HCT116 (cell line): ENCODE measurements around the gene EPS8L2. TPM values are rescaled to one million over a fixed set of nuclear protein-coding genes. Genes with fewer than 3 reads are reported as not detected.

Experiments
- ATAC-seq: fragments of 200-7000 bp; cut with Tn5 transposase; 2 replicates; pipeline ENCODE4 v1.9.1; 2020; ENCODE audit warnings: mild to moderate bottlenecking, moderate library complexity
- BruUV-seq: library from RNA; stranded (reverse); fragments of 400-500 nt; replicated peaks from 2 replicates; lab custom pipeline; 2021; lab: Mats Ljungman, UMichigan
- CTCF ChIA-PET: fragments of 300-600 bp; sonication (Branson Sonifier 250); formaldehyde crosslinking; loops from one replicate; lab custom pipeline; 2021; ENCODE audit warnings: antibody characterized with exemption; lab: Charles Lee
- POLR2A ChIA-PET: fragments of 300-600, 350-600 bp; sonication (Branson Sonifier 250); formaldehyde crosslinking; loops from one replicate; lab custom pipeline; 2021; ENCODE audit warnings: antibody characterized with exemption; lab: Charles Lee
- RAD21 ChIA-PET, 2 experiments: fragments of 300-600 bp; sonication (Branson Sonifier 250); formaldehyde crosslinking; loops; one replicate each; lab custom pipeline; 2023; ENCODE audit warnings: low total read pairs in 2 of 2; ENCODE audit not compliant: uncharacterized antibody in 2 of 2, unreplicated experiment in 2 of 2, low non-redundant PET in 1 of 2; lab: Charles Lee
- DNase-seq: peaks from one replicate; pipeline ENCODE4 v3.0.0-alpha.2; 2010; ENCODE audit warnings: low read depth, low spot score
- H2AFZ ChIP-seq: fragments of 200-600 bp; shearing (Covaris generic), sonication (generic); 2 replicates; pipeline ENCODE4 v1.6.1; 2017; ENCODE audit warnings: low read depth, mixed run types, mixed read lengths, antibody characterized with exemption, low read length; ENCODE audit not compliant: poor library complexity, severe bottlenecking
- H3K27ac ChIP-seq: 2 replicates; pipeline ENCODE4 v1.5.1; 2012; ENCODE audit warnings: low read depth, low read length
- H3K27me3 ChIP-seq: fragments of 200-600 bp; sonication (generic); 2 replicates; pipeline ENCODE4 v1.6.1; 2016; ENCODE audit warnings: mixed run types, low read length, mixed read lengths; ENCODE audit not compliant: insufficient read depth
- H3K36me3 ChIP-seq, 2 experiments: fragments of 200-500 bp in 1 of 2; fragments of 200-600 bp in 1 of 2; sonication (Bioruptor generic) in 1 of 2; sonication (generic) in 1 of 2; 2 replicates each; pipeline versions ENCODE4 v1.5.1 to v1.6.1; 2014 to 2016; ENCODE audit warnings: low read length in 2 of 2, inconsistent platforms in 1 of 2, mixed read lengths in 1 of 2, mixed run types in 1 of 2; ENCODE audit not compliant: insufficient read depth in 2 of 2, control insufficient read depth in 1 of 2
- H3K4me1 ChIP-seq, 2 experiments: fragments of 200-600 bp in 1 of 2; sonication (generic) in 1 of 2; 2 replicates each; pipeline versions ENCODE4 v1.5.1 to v1.6.1; 2012 to 2017; ENCODE audit warnings: low read length in 2 of 2, inconsistent platforms in 1 of 2, mild to moderate bottlenecking in 1 of 2, mixed read lengths in 1 of 2, mixed run types in 1 of 2, moderate library complexity in 1 of 2; ENCODE audit not compliant: insufficient read depth in 2 of 2, control insufficient read depth in 1 of 2
- H3K4me2 ChIP-seq: fragments of 200-600 bp; sonication (generic); 2 replicates; pipeline ENCODE4 v1.6.1; 2017; ENCODE audit warnings: mixed run types, low read length, mixed read lengths
- H3K4me3 ChIP-seq, 2 experiments: fragments of 200-600 bp in 1 of 2; sonication (generic) in 1 of 2; replicated peaks in 1 of 2; 2 replicates each; pipeline ENCODE4 v1.5.1; 2011 to 2016; ENCODE audit warnings: low read length in 2 of 2, control low read depth in 1 of 2, low read depth in 1 of 2, mild to moderate bottlenecking in 1 of 2, mixed read lengths in 1 of 2, mixed run types in 1 of 2
- H3K79me2 ChIP-seq: fragments of 200-600 bp; sonication (generic); 2 replicates; pipeline ENCODE4 v1.6.1; 2017; ENCODE audit warnings: mild to moderate bottlenecking, mixed run types, low read length, moderate library complexity, mixed read lengths; ENCODE audit not compliant: insufficient read depth
- H3K9ac ChIP-seq: fragments of 200-600 bp; sonication (generic); 2 replicates; pipeline ENCODE4 v1.6.1; 2016; ENCODE audit warnings: low read length, mixed read lengths
- H3K9me2 ChIP-seq: fragments of 200-600 bp; sonication (generic), shearing (Covaris generic); 2 replicates; pipeline ENCODE4 v1.6.1; 2017; ENCODE audit warnings: mixed run types, mild to moderate bottlenecking, moderate library complexity; ENCODE audit not compliant: insufficient read depth
- H3K9me3 ChIP-seq, 2 experiments: fragments of 200-500 bp in 1 of 2; fragments of 200-600 bp in 1 of 2; sonication (Bioruptor generic) in 1 of 2; sonication (generic) in 1 of 2; 2 replicates each; pipeline ENCODE4 v1.6.1; 2014 to 2017; ENCODE audit warnings: low read length in 2 of 2, mixed read lengths in 2 of 2, inconsistent platforms in 1 of 2, low read depth in 1 of 2, mild to moderate bottlenecking in 1 of 2, mixed run types in 1 of 2, moderate library complexity in 1 of 2; ENCODE audit not compliant: control insufficient read depth in 1 of 2, insufficient read depth in 1 of 2
- H4K20me1 ChIP-seq: fragments of 200-600 bp; sonication (generic), shearing (Covaris generic); 2 replicates; pipeline ENCODE4 v1.6.1; 2017; ENCODE audit warnings: mixed run types, mild to moderate bottlenecking, moderate library complexity; ENCODE audit not compliant: insufficient read depth
- ATF3 ChIP-seq: IDR thresholded peaks from 2 replicates; pipeline ENCODE4 v1.6.1; 2012
- CTCF ChIP-seq, 3 experiments: fragments of 200-600 bp in 1 of 3; sonication (generic) in 1 of 3; IDR thresholded peaks in 2 of 3; conservative IDR thresholded peaks in 1 of 3; 2 replicates each; pipeline ENCODE4 v1.5.1; 2012 to 2017; ENCODE audit warnings: low read depth in 2 of 3, low read length in 2 of 3, antibody characterized with exemption in 1 of 3, borderline replicate concordance in 1 of 3, control low read depth in 1 of 3, mild to moderate bottlenecking in 1 of 3, mixed read lengths in 1 of 3, mixed run types in 1 of 3, moderate library complexity in 1 of 3; ENCODE audit not compliant: insufficient read depth in 1 of 3
- EGR1 ChIP-seq: IDR thresholded peaks from 2 replicates; pipeline ENCODE4 v1.6.1; 2012; ENCODE audit warnings: low read depth
- EZH2 ChIP-seq: fragments of 200-600 bp; sonication (generic); IDR thresholded peaks from 2 replicates; pipeline ENCODE4 v1.6.1; 2017; ENCODE audit warnings: antibody characterized with exemption, mixed run types
- EZH2phosphoT487 ChIP-seq: fragments of 200-600 bp; IDR thresholded peaks from 2 replicates; pipeline ENCODE4 v1.6.1; 2018; ENCODE audit warnings: antibody characterized with exemption, borderline replicate concordance
- MAX ChIP-seq: IDR thresholded peaks from 2 replicates; pipeline ENCODE4 v1.6.1; 2012
- POLR2A ChIP-seq: IDR thresholded peaks from 2 replicates; pipeline ENCODE4 v1.7.0; 2011; ENCODE audit warnings: borderline replicate concordance; ENCODE audit not compliant: insufficient read depth, insufficient read length; ENCODE audit errors: extremely low read depth
- RAD21 ChIP-seq: IDR thresholded peaks from 2 replicates; pipeline ENCODE4 v1.6.1; 2012; ENCODE audit warnings: low read depth, mild to moderate bottlenecking
- SRF ChIP-seq: IDR thresholded peaks from 2 replicates; pipeline ENCODE4 v1.6.1; 2012; ENCODE audit warnings: low read depth
- ZBTB33 ChIP-seq: IDR thresholded peaks from 2 replicates; pipeline ENCODE4 v1.6.1; 2011; ENCODE audit warnings: mild to moderate bottlenecking, low read length, moderate library complexity; ENCODE audit not compliant: insufficient replicate concordance; ENCODE audit errors: extremely low read depth
- ZFX ChIP-seq: fragments of 450-650 bp; IDR thresholded peaks from 2 replicates; pipeline ENCODE4 v1.6.1; 2017
- intact Hi-C: fragments of 100-400 bp; cut with micrococcal nuclease; formaldehyde crosslinking; loops from 2 replicates; pipeline ENCODE4 v1.10.0; 2022
- total RNA-seq: library from RNA; stranded (reverse); gene quantifications from one replicate; pipeline ENCODE4 v1.2.1, GENCODE V29; 2021; ENCODE audit not compliant: unreplicated experiment

Gene EPS8L2
- total RNA-seq, 1 experiment from 2014 or later: 157 TPM

GRCh38 chr11:721741-722345 is 15.8 kb downstream of the EPS8L2 start:
- ATAC-seq: no peak
- H3K79me2 ChIP-seq: 0 out of 2 replicates have a peak, but pooled peaks cover 2% of the 10 kb centered on the region

More at GRCh38 chr11:721741-722345, 15.8 kb downstream of the EPS8L2 start:
- no peaks in the 10 kb centered on the region for H3K27me3 ChIP-seq
- peaks cover 3 to 11% of the 10 kb centered on the region in 2 experiments; a peak in 2 of 4 replicates for H3K36me3 ChIP-seq
- no peak overlapping the region for H3K4me3 ChIP-seq
- H3K9me3 ChIP-seq: no peaks in the 10 kb centered on the region
- H3K9me2 ChIP-seq: no peaks in the 10 kb centered on the region
- no peaks in the 10 kb centered on the region for H4K20me1 ChIP-seq
- CTCF ChIA-PET: interaction anchor here (1.2 to 2.0 kb wide), 2 partner anchors 15 to 59 kb away, joined by 4 to 8 read pairs; no protein-coding TSS in a partner anchor
- intact Hi-C loops: no loop called here
- H2AFZ ChIP-seq: no peak overlapping the region
- BruUV-seq: no TSS peak
- no peak for TF ChIP-seq SRF
- no peak for TF ChIP-seq CTCF (IDR thresholded peaks at IDR 0.05 in 2 of 3, conservative IDR thresholded peaks at IDR 0.05 in 1 of 3; ENCODE audit: borderline replicate concordance in 1 of 3, insufficient read depth in 1 of 3, low read depth in 2 of 3, low read length in 2 of 3)
- no peak for TF ChIP-seq EZH2phosphoT487
- no peak for TF ChIP-seq POLR2A
- TF ChIP-seq EGR1: no peak
- TF ChIP-seq ZFX: no peak
- TF ChIP-seq RAD21: no peak
- TF ChIP-seq ZBTB33: no peak
- TF ChIP-seq MAX: no peak
- no peak for TF ChIP-seq ATF3
- TF ChIP-seq EZH2: no peak
- POLR2A ChIA-PET: no interaction called here
- H3K4me2 ChIP-seq: no peak overlapping the region
- no peak overlapping the region for H3K9ac ChIP-seq
- H3K27ac ChIP-seq: no peak overlapping the region
- RAD21 ChIA-PET: no interaction called here
- peaks cover 0 to 14% of the 10 kb centered on the region in 2 experiments; a peak in 3 of 4 replicates for H3K4me1 ChIP-seq
- no peak for DNase-seq
